Stimulated activated naive CD8-positive, alpha-beta T cell treated with anti-CD3 and anti-CD28 coated beads, Interleukin-15, Interleukin-2, amounts not matched to agents 100 ng/mL and 50 ng/mL, for 24 hours (primary cell): ENCODE measurements around the gene DNAAF8.

ENCODE experiments used
- H3K27ac Mint-ChIP-seq: one replicate; pipeline ENCODE4 v1.8.0; 2021; ENCODE audit warnings: mild to moderate bottlenecking, mixed read lengths
- H3K27me3 Mint-ChIP-seq: one replicate; pipeline ENCODE4 v1.8.0; 2021; ENCODE audit warnings: mixed read lengths
- H3K36me3 Mint-ChIP-seq: one replicate; pipeline ENCODE4 v1.8.0; 2021; ENCODE audit warnings: low read depth, mixed read lengths
- H3K4me1 Mint-ChIP-seq: one replicate; pipeline ENCODE4 v1.8.0; 2021; ENCODE audit warnings: low read depth, mixed read lengths
- H3K4me3 Mint-ChIP-seq: one replicate; pipeline ENCODE4 v1.8.0; 2021; ENCODE audit warnings: mild to moderate bottlenecking, mixed read lengths
- H3K9me3 Mint-ChIP-seq: one replicate; pipeline ENCODE4 v1.8.0; 2021; ENCODE audit warnings: mixed read lengths

DNAAF8 gene

GRCh38 chr16:4787627-4788482, 53.5 kb downstream of the DNAAF8 start, which contains the start of gene SEPTIN12:
Gene SEPTIN12 (minus strand): TSS chr16:4788345. CDS start chr16:4787645, 700 bp downstream.
- no peak within 1 kb of the TSS for H3K4me3 Mint-ChIP-seq
- no peaks in the 10 kb centered on the region for H3K9me3 Mint-ChIP-seq
- H3K4me1 Mint-ChIP-seq: no peaks in the 10 kb centered on the region
- H3K27ac Mint-ChIP-seq: no peak within 1 kb of the TSS
- no peaks in the 10 kb centered on the region for H3K36me3 Mint-ChIP-seq
- H3K27me3 Mint-ChIP-seq: no peaks in the 10 kb centered on the region

GRCh38 chr16:4788489-4788889, 54.2 kb downstream of the DNAAF8 start:
- Mint-ChIP-seq H3K27me3 (no peaks in the 10 kb centered on the region), H3K4me3 (no peak overlapping the region), H3K4me1 (no peaks in the 10 kb centered on the region), H3K36me3 (no peaks in the 10 kb centered on the region), H3K9me3 (no peaks in the 10 kb centered on the region), H3K27ac (no peak overlapping the region)

GRCh38 chr16:4788910-4789309, 54.6 kb downstream of the DNAAF8 start:
- no peaks in the 10 kb centered on the region for H3K9me3 Mint-ChIP-seq
- H3K27me3 Mint-ChIP-seq: no peaks in the 10 kb centered on the region
- no peak overlapping the region for H3K27ac Mint-ChIP-seq
- no peak overlapping the region for H3K4me3 Mint-ChIP-seq
- no peaks in the 10 kb centered on the region for H3K4me1 Mint-ChIP-seq
- H3K36me3 Mint-ChIP-seq: no peaks in the 10 kb centered on the region

GRCh38 chr16:4790261-4790660, 55.9 kb downstream of the DNAAF8 start:
- Mint-ChIP-seq H3K4me1 (no peaks in the 10 kb centered on the region), H3K4me3 (no peak overlapping the region), H3K27me3 (no peaks in the 10 kb centered on the region), H3K36me3 (no peaks in the 10 kb centered on the region), H3K9me3 (no peaks in the 10 kb centered on the region), H3K27ac (no peak overlapping the region)

- Mint-ChIP-seq H3K9me3 (no peaks in the 10 kb centered on the region), H3K27me3 (no peaks in the 10 kb centered on the region), H3K4me1 (no peaks in the 10 kb centered on the region), H3K36me3 (no peaks in the 10 kb centered on the region), H3K27ac (no peak overlapping the region), H3K4me3 (no peak overlapping the region)
These were observed 56.5 kb downstream of the DNAAF8 start for GRCh38 chr16:4790871-4791270.

GRCh38 chr16:4792951-4793513, 58.7 kb downstream of the DNAAF8 start:
- Mint-ChIP-seq H3K4me3 (no peak overlapping the region), H3K27me3 (no peaks in the 10 kb centered on the region), H3K36me3 (no peaks in the 10 kb centered on the region), H3K27ac (no peak overlapping the region), H3K4me1 (no peaks in the 10 kb centered on the region), H3K9me3 (no peaks in the 10 kb centered on the region)

GRCh38 chr16:4795181-4795827, 61.0 kb downstream of the DNAAF8 start, which contains the start of gene SMIM22:
Gene SMIM22 (plus strand): TSS chr16:4795369. CDS start chr16:4795735, 366 bp downstream.
- Mint-ChIP-seq H3K36me3 (no peaks in the 10 kb centered on the region), H3K4me1 (no peaks in the 10 kb centered on the region), H3K27me3 (no peaks in the 10 kb centered on the region), H3K4me3 (no peak within 1 kb of the TSS), H3K27ac (no peak within 1 kb of the TSS), H3K9me3 (no peaks in the 10 kb centered on the region)

- Mint-ChIP-seq H3K4me3 (no peak overlapping the region), H3K36me3 (no peaks in the 10 kb centered on the region), H3K4me1 (peaks cover 5% of the 10 kb centered on the region), H3K9me3 (no peaks in the 10 kb centered on the region), H3K27me3 (no peaks in the 10 kb centered on the region), H3K27ac (no peak overlapping the region)
These were observed 61.7 kb downstream of the DNAAF8 start for GRCh38 chr16:4795828-4796572.

GRCh38 chr16:4796982-4797804, 62.9 kb downstream of the DNAAF8 start:
- no peaks in the 10 kb centered on the region for H3K36me3 Mint-ChIP-seq
- no peaks in the 10 kb centered on the region for H3K27me3 Mint-ChIP-seq
- H3K4me3 Mint-ChIP-seq: no peak overlapping the region
- no peaks in the 10 kb centered on the region for H3K9me3 Mint-ChIP-seq
- no peak overlapping the region for H3K27ac Mint-ChIP-seq
- H3K4me1 Mint-ChIP-seq: peaks cover 5% of the 10 kb centered on the region

GRCh38 chr16:4797805-4798252, 63.5 kb downstream of the DNAAF8 start:
- no peaks in the 10 kb centered on the region for H3K9me3 Mint-ChIP-seq
- no peak overlapping the region for H3K27ac Mint-ChIP-seq
- H3K4me1 Mint-ChIP-seq: peaks cover 5% of the 10 kb centered on the region
- no peaks in the 10 kb centered on the region for H3K36me3 Mint-ChIP-seq
- H3K4me3 Mint-ChIP-seq: no peak overlapping the region
- no peaks in the 10 kb centered on the region for H3K27me3 Mint-ChIP-seq

- Mint-ChIP-seq H3K27ac (no peak overlapping the region), H3K27me3 (no peaks in the 10 kb centered on the region), H3K4me3 (no peak overlapping the region), H3K36me3 (no peaks in the 10 kb centered on the region), H3K4me1 (peaks cover 9% of the 10 kb centered on the region), H3K9me3 (no peaks in the 10 kb centered on the region)
These were observed 64.1 kb downstream of the DNAAF8 start for GRCh38 chr16:4798456-4798855.
